GM19468 (cell line): ENCODE measurements around the gene MED29.
"Not testable (repeated sequence)": the region's sequence is repeated elsewhere in the genome, so short reads cannot be mapped to it uniquely, and the experiment has no call there.

ENCODE experiments used
- ATAC-seq: cut with Tn5 transposase; IDR thresholded peaks from one replicate; pipeline ENCODE4 v1.9.1; 2021; ENCODE audit warnings: mild to moderate bottlenecking, moderate library complexity, moderate number of reproducible peaks; ENCODE audit not compliant: unreplicated experiment; ENCODE audit errors: extremely low read depth

The MED29 gene

DNA sequence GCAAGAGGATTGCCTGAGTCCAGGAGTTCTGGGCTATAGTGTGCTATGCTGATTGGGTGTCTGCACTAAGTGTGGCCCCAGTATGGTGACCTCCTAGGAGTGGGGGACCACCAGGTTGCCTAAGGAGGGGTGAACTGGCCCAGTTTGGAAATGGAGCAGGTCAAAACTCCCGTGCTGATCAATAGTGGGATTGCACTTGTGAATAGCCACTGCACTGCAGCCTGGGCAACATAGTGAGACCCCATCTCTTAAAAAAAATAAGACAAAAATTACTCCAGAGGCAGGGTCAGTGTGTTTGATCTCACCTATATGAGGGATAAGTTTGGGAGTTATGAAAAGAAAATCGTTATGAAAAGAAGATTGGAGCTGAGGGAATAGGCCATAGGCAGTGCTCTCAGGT, 22.0 kb upstream of the MED29 start:
- ATAC-seq, result no peak

GRCh38 chr19:39370735-39371134, 20.4 kb upstream of the MED29 start:
- no peak for ATAC-seq

- no peak for ATAC-seq
These were observed 19.0 kb upstream of the MED29 start for GRCh38 chr19:39372047-39372802.

DNA sequence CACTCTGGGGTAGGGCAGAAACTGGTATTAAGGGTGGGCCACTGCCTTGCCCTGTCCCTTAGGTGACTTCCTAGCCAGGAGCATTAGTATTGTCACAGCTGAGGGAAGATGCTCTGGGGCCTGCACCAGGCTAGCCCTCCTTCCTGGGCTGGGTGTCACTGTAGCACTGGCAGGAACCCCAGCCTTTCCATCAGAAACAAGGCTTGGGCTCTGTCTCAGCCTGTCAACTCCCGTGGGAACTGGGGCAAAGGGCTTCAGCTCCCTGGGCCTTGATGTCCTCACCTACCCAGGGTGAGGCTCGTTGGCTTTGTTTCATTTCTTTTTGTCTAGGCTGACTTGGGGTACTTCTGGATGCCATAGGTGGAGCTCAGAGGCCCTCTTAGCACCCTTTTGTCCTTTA, 18.2 kb upstream of the MED29 start:
- no peak for ATAC-seq

GRCh38 chr19:39375929-39376328, 15.2 kb upstream of the MED29 start:
- no peak for ATAC-seq

DNA sequence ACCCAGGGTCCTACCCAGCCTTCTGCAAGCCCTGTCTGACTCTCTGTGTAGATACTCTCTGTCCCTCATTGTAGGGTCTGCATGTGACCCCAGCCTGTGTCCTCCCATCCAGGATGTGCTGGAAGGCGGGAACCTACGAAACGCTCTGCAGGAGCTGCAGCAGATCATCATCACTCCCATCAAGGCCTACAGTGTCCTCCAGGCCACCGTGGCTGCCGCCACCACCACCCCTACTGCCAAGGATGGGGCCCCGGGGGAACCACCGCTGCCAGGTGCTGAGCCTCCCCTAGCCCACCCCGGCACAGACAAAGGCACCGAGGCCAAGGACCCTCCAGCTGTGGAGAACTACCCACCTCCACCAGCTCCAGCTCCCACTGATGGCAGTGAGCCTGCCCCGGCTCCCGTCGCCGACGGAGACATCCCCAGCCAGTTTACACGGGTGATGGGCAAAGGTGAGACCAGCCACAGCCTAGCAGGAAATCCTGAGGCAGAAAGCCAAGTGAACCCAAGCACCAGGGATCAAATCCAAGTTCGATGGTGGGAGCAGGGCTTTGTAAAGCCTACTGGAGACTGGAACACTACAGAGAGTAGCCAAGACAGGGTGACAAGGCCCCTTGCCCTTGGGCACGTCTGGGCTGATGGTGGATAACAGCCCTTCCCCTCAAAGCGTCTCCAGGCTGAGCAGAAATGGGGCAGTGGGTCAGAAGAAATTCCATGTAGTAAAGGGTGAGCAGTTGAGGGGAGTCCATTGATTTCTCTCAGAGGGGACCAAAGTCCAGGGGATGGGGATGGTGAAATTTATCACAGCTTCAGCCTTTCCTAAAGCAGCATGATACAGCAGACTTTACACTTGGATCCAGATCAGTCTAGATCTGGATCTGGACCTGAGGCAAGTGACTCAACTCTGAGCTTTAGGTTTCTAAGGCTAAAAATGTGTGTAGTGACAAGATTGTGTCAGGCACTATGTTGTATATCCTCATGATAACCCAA, 13.5 kb upstream of the MED29 start:
- ATAC-seq, result no peak

- ATAC-seq, result not testable (repeated sequence)
These were observed 11.8 kb upstream of the MED29 start for GRCh38 chr19:39379366-39379765.

GRCh38 chr19:39379865-39380396, 11.2 kb upstream of the MED29 start:
- no peak for ATAC-seq

DNA sequence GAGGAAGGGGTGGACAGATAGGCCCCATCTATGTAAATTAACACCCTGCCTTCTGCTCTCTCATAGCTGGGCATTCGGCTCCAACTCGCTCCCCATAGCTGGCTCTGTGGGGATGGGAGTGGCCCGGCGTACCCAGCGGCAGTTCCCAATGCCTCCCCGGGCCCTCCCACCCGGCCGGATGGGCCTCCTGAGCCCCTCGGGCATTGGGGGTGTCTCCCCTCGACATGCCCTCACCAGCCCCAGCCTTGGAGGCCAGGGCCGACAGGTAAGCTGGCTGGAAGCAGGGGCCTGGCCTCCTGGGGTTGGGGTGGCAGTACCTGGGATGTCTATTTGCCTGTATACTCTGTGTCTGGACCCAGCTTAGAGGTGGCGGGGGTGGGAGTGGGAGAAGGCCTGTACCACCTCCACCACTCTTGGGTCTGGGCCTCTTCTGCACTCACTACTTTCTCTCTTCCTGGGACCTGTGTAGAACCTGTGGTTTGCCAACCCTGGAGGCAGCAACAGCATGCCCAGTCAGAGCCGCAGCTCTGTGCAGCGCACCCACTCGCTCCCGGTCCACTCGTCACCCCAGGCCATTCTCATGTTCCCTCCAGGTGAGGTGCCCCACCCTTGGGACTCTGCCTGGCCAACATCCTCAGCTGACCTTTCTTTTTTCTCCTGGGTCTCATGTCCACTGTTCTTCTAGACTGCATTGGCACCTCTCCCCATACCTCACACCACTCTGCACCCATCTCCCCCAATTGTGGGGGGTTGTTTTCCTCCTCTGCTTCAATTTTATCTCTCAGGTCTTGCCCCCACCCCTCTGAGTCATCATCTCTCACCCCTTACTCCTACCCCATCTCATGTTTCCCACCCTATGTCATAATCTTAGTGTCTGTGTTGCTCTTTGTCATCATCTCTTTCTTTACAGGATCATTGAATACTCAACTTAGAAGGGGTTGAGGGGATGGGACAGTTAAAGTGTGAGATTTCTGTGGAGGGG, 10.4 kb upstream of the MED29 start:
- no peak for ATAC-seq

GRCh38 chr19:39381910-39382611, 9.1 kb upstream of the MED29 start:
- no peak for ATAC-seq

DNA sequence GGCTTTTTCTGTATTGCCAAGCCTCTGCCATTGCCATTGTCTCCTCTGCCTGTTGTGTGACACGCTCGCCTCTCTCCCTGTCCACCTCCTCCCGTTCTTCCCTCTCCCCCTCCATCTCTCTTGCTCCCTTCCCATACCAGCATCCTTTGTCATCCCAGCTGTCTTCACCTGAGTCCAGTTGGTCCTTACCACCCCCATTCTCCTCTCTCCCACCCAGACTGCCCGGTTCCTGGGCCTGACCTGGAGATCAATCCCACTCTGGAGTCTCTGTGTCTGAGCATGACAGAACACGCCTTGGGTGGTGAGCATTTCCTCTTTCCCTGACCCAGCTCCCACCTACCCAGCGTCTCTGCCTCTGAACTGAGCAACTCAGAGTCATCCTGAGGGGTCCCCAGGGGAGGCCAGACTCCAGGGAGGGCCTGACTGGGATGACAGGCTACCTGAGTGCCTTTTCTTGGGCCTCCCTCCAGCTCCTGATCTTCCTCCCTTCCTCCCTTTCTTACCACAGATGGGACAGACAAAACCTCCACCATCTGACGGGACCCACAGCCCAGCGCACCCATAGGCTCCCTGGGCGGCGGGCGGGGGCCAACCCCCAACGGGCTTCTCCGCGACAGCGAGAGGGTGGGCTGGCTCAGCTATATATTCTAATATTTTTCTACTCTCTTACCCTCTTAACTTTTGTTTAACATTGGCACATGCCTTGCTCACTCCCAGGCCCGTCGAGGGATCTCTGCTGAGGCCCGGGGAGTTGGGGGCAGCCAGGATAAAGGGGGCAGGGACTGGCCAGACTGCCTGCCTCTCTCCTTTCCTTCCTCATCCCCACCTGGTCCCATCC, 8.0 kb upstream of the MED29 start:
- ATAC-seq, result no peak

- no peak for ATAC-seq
These were observed 6.2 kb upstream of the MED29 start for GRCh38 chr19:39384839-39385568.

GRCh38 chr19:39385629-39386411, 5.4 kb upstream of the MED29 start:
- ATAC-seq, result no peak

GRCh38 chr19:39386557-39386956, 4.6 kb upstream of the MED29 start:
- ATAC-seq, result no peak

GRCh38 chr19:39388657-39389056, 2.5 kb upstream of the MED29 start:
- ATAC-seq, result no peak

GRCh38 chr19:39389631-39390414, 1.4 kb upstream of the MED29 start:
- ATAC-seq, result no peak
